ENCODE data around the gene MSH5.

- TF ChIP-seq, protein P1, sequence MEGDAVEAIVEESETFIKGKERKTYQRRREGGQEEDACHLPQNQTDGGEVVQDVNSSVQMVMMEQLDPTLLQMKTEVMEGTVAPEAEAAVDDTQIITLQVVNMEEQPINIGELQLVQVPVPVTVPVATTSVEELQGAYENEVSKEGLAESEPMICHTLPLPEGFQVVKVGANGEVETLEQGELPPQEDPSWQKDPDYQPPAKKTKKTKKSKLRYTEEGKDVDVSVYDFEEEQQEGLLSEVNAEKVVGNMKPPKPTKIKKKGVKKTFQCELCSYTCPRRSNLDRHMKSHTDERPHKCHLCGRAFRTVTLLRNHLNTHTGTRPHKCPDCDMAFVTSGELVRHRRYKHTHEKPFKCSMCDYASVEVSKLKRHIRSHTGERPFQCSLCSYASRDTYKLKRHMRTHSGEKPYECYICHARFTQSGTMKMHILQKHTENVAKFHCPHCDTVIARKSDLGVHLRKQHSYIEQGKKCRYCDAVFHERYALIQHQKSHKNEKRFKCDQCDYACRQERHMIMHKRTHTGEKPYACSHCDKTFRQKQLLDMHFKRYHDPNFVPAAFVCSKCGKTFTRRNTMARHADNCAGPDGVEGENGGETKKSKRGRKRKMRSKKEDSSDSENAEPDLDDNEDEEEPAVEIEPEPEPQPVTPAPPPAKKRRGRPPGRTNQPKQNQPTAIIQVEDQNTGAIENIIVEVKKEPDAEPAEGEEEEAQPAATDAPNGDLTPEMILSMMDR (IDR thresholded peaks at IDR 0.05; ENCODE audit: poor library complexity, severe bottlenecking) = no peak
- TF ChIP-seq POLR2AphosphoS5 (IDR thresholded peaks at IDR 0.05) (no peak), SMC3 (conservative IDR thresholded peaks at IDR 0.05; ENCODE audit: poor library complexity) (no peak), REST (IDR thresholded peaks at IDR 0.05; ENCODE audit: borderline replicate concordance) (no peak), EZH2 (IDR thresholded peaks at IDR 0.05; ENCODE audit: borderline replicate concordance, insufficient read depth, low read length, poor library complexity, severe bottlenecking) (no peak), EP300 (conservative IDR thresholded peaks at IDR 0.05; ENCODE audit: poor library complexity, severe bottlenecking) (no peak), TAF1 (IDR thresholded peaks at IDR 0.05; ENCODE audit: low read depth) (no peak), MXI1 (conservative IDR thresholded peaks at IDR 0.05; ENCODE audit: poor library complexity, severe bottlenecking) (no peak), RAD21 (conservative IDR thresholded peaks at IDR 0.05) (no peak)
These were observed 16.4 kb upstream of the MSH5 start, which contains the start of gene MPIG6B for GRCh38 chr6:31723245-31723979.

All from neural cell (in vitro differentiated cells).